Measurements from ENCODE around the gene ARAP1. TPM values are rescaled to one million over a fixed set of nuclear protein-coding genes. Genes with fewer than 3 reads are reported as not detected.

Gene ARAP1
- total RNA-seq, 1 experiment from 2014 or later = 17.7 TPM

GRCh38 chr11:72780296-72781062 lies 28.3 kb upstream of the ARAP1 start:
- DNase-seq (ENCODE audit: low spot score) = no peak

GRCh38 chr11:72779495-72780128 lies 27.4 kb upstream of the ARAP1 start:
- DNase-seq (ENCODE audit: low spot score) = no peak

GRCh38 chr11:72778535-72779494 lies 26.6 kb upstream of the ARAP1 start:
- DNase-seq (ENCODE audit: low spot score) = no peak

GRCh38 chr11:72777755-72778278 lies 25.6 kb upstream of the ARAP1 start:
- DNase-seq (ENCODE audit: low spot score) = no peak

- DNase-seq (ENCODE audit: low spot score) = no peak
Observed at GRCh38 chr11:72776844-72777754, 24.9 kb upstream of the ARAP1 start.

GRCh38 chr11:72776117-72776843 lies 24.1 kb upstream of the ARAP1 start:
- no peak for DNase-seq (ENCODE audit: low spot score)

GRCh38 chr11:72775288-72776110 lies 23.3 kb upstream of the ARAP1 start:
- no peak for DNase-seq (ENCODE audit: low spot score)

GRCh38 chr11:72774499-72774898 lies 22.3 kb upstream of the ARAP1 start:
- no peak for DNase-seq (ENCODE audit: low spot score)

- no peak for DNase-seq (ENCODE audit: low spot score)
Observed at GRCh38 chr11:72773696-72774095, 21.5 kb upstream of the ARAP1 start.

GRCh38 chr11:72773291-72773690 lies 21.1 kb upstream of the ARAP1 start:
- peak; percentile 50 for DNase-seq (ENCODE audit: low spot score)

- DNase-seq (ENCODE audit: low spot score) = no peak
Observed at GRCh38 chr11:72772059-72772458, 19.9 kb upstream of the ARAP1 start.

- DNase-seq (ENCODE audit: low spot score) = peak; percentile 31
Observed at GRCh38 chr11:72771507-72771906, 19.3 kb upstream of the ARAP1 start.

GRCh38 chr11:72770799-72771198 lies 18.6 kb upstream of the ARAP1 start:
- DNase-seq (ENCODE audit: low spot score) = no peak

GRCh38 chr11:72769680-72770079 lies 17.5 kb upstream of the ARAP1 start:
- DNase-seq (ENCODE audit: low spot score) = no peak

GRCh38 chr11:72768581-72768980 lies 16.4 kb upstream of the ARAP1 start:
- no peak for DNase-seq (ENCODE audit: low spot score)

GRCh38 chr11:72767203-72768062 lies 15.2 kb upstream of the ARAP1 start:
- DNase-seq (ENCODE audit: low spot score) = no peak

GRCh38 chr11:72766152-72766902 lies 14.1 kb upstream of the ARAP1 start:
- DNase-seq (ENCODE audit: low spot score) = no peak

GRCh38 chr11:72764503-72764902 lies 12.3 kb upstream of the ARAP1 start:
- DNase-seq (ENCODE audit: low spot score) = no peak

Measured in H4 (cell line).